Endodermal cell (in vitro differentiated cells): Measurements from ENCODE around the gene CD83. TPM values are rescaled to one million over a fixed set of nuclear protein-coding genes. Genes with fewer than 3 reads are reported as not detected.
A peak's percentile ranks its signal among the peaks of the same experiment; 100 is the strongest.

Experiments used
- DNase-seq: peaks from one replicate; pipeline ENCODE4 v3.0.0-alpha.2; 2017
- H3K27ac ChIP-seq: 2 replicates; pipeline ENCODE4 v1.5.1; 2013; ENCODE audit warnings: mild to moderate bottlenecking, low read depth, low read length, moderate library complexity
- H3K27me3 ChIP-seq: 2 replicates; pipeline ENCODE4 v1.6.1; 2013; ENCODE audit warnings: mild to moderate bottlenecking, low read length, moderate library complexity; ENCODE audit not compliant: insufficient read depth, control insufficient read depth, poor library complexity, severe bottlenecking
- H3K36me3 ChIP-seq: 2 replicates; pipeline ENCODE4 v1.7.0; 2013; ENCODE audit warnings: mild to moderate bottlenecking, low read length, moderate library complexity; ENCODE audit not compliant: control insufficient read depth, insufficient read depth
- H3K4me1 ChIP-seq: one replicate; pipeline ENCODE4 v1.7.0; 2013; ENCODE audit warnings: low read length; ENCODE audit not compliant: control insufficient read depth, insufficient read depth
- H3K4me3 ChIP-seq: 2 replicates; pipeline ENCODE4 v1.5.1; 2013; ENCODE audit warnings: mild to moderate bottlenecking, low read length, moderate library complexity
- H3K9ac ChIP-seq: 2 replicates; pipeline ENCODE4 v1.6.1; 2013; ENCODE audit warnings: mild to moderate bottlenecking, low read length, moderate library complexity; ENCODE audit not compliant: poor library complexity, severe bottlenecking; ENCODE audit errors: extremely low read depth
- H3K9me3 ChIP-seq: 2 replicates; pipeline ENCODE4 v1.6.1; 2013; ENCODE audit warnings: mild to moderate bottlenecking, low read length, moderate library complexity; ENCODE audit not compliant: control insufficient read depth
- H3K27ac Mint-ChIP-seq: 2 replicates; pipeline ENCODE4 v1.8.0; 2020; ENCODE audit warnings: mixed read lengths
- H3K27me3 Mint-ChIP-seq: 2 replicates; pipeline ENCODE4 v1.8.0; 2021; ENCODE audit warnings: mild to moderate bottlenecking, mixed read lengths; ENCODE audit not compliant: insufficient read depth
- H3K36me3 Mint-ChIP-seq: 2 replicates; pipeline ENCODE4 v1.8.0; 2020; ENCODE audit warnings: low read depth, mixed read lengths
- H3K4me1 Mint-ChIP-seq: 2 replicates; pipeline ENCODE4 v1.8.0; 2020; ENCODE audit warnings: mixed read lengths
- H3K4me3 Mint-ChIP-seq: 2 replicates; pipeline ENCODE4 v1.8.0; 2020; ENCODE audit warnings: mild to moderate bottlenecking, moderate library complexity, mixed read lengths
- H3K9me3 Mint-ChIP-seq: 2 replicates; pipeline ENCODE4 v1.8.0; 2020; ENCODE audit warnings: mild to moderate bottlenecking, mixed read lengths
- WGBS, 2 experiments: methylation state at CpG; one replicate each; pipeline versions ENCODE4 v1.1.5 to v1.1.7; 2013; ENCODE audit warnings: missing lambda C conversion rate in 2 of 2, mixed read lengths in 1 of 2; ENCODE audit not compliant: insufficient coverage in 1 of 2, insufficient read length in 1 of 2; 5-methylcytosine and 5-hydroxymethylcytosine counted together
- total RNA-seq, 2 donors: library from RNA; stranded (reverse); fragmentation: NEBNext Ultra II Directional in 1 of 2; extraction: Animal tissue kit (Norgen Biotek cat#: 25700) in 1 of 2; gene quantifications; 2 replicates in 1 of 2; 3 replicates in 1 of 2; pipeline ENCODE4 v1.2.1, GENCODE V29; 2021
- TF ChIP-seq, protein P1 (sequence below): fragments of 200-600 bp; sonication (generic); conservative IDR thresholded peaks from 2 replicates; pipeline ENCODE4 v1.5.0; 2021; ENCODE audit warnings: antibody characterized with exemption, mild to moderate bottlenecking

Gene CD83
- total RNA-seq, 2 donors from 2014 or later, result 2.8 to 7.0 TPM

GRCh38 chr6:14118446-14118845, 874 bp downstream of the CD83 start:
- H3K9me3 ChIP-seq, result no peaks in the 10 kb centered on the region
- H3K4me1 ChIP-seq, result no peaks in the 10 kb centered on the region
- peak overlapping the region; percentile 70 for H3K4me3 ChIP-seq
- Mint-ChIP-seq H3K27ac (no peak overlapping the region), H3K36me3 (no peaks in the 10 kb centered on the region), H3K27me3 (peaks cover 38% of the 10 kb centered on the region), H3K9me3 (no peaks in the 10 kb centered on the region), H3K4me3 (peak overlapping the region; percentile 84), H3K4me1 (peaks cover 6% of the 10 kb centered on the region)
- no peak overlapping the region for H3K27ac ChIP-seq
- no peaks in the 10 kb centered on the region for H3K36me3 ChIP-seq
- 80 to 95% methylated on average over 1 to 2 of the region's 2 CpGs for WGBS, 2 experiments
- peaks cover 15% of the 10 kb centered on the region for H3K27me3 ChIP-seq
- no peak overlapping the region for H3K9ac ChIP-seq
- DNase-seq, result no peak
- TF ChIP-seq, protein P1, sequence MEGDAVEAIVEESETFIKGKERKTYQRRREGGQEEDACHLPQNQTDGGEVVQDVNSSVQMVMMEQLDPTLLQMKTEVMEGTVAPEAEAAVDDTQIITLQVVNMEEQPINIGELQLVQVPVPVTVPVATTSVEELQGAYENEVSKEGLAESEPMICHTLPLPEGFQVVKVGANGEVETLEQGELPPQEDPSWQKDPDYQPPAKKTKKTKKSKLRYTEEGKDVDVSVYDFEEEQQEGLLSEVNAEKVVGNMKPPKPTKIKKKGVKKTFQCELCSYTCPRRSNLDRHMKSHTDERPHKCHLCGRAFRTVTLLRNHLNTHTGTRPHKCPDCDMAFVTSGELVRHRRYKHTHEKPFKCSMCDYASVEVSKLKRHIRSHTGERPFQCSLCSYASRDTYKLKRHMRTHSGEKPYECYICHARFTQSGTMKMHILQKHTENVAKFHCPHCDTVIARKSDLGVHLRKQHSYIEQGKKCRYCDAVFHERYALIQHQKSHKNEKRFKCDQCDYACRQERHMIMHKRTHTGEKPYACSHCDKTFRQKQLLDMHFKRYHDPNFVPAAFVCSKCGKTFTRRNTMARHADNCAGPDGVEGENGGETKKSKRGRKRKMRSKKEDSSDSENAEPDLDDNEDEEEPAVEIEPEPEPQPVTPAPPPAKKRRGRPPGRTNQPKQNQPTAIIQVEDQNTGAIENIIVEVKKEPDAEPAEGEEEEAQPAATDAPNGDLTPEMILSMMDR, result no peak

- Histone ChIP-seq H3K4me1 (no peaks in the 10 kb centered on the region), H3K9ac (no peak overlapping the region), H3K36me3 (no peaks in the 10 kb centered on the region), H3K27ac (no peak overlapping the region), H3K9me3 (no peaks in the 10 kb centered on the region), H3K4me3 (no peak overlapping the region), H3K27me3 (peaks cover 15% of the 10 kb centered on the region)
- no peaks in the 10 kb centered on the region for H3K9me3 Mint-ChIP-seq
- H3K27ac Mint-ChIP-seq, result no peak overlapping the region
- DNase-seq, result no peak
- TF ChIP-seq, protein P1, result no peak
- no peak overlapping the region for H3K4me3 Mint-ChIP-seq
- peaks cover 6% of the 10 kb centered on the region for H3K4me1 Mint-ChIP-seq
- H3K27me3 Mint-ChIP-seq, result peaks cover 37% of the 10 kb centered on the region
- H3K36me3 Mint-ChIP-seq, result no peaks in the 10 kb centered on the region
- 95% methylated on average over 5 to 7 of the region's 7 CpGs for WGBS, 2 experiments
These were observed 2.2 kb downstream of the CD83 start for GRCh38 chr6:14119784-14120183.

- DNase-seq, result no peak
- H3K27me3 ChIP-seq, result peaks cover 15% of the 10 kb centered on the region
- no peak overlapping the region for H3K4me3 Mint-ChIP-seq
- H3K36me3 ChIP-seq, result no peaks in the 10 kb centered on the region
- peaks cover 32% of the 10 kb centered on the region for H3K27me3 Mint-ChIP-seq
- H3K9ac ChIP-seq, result no peak overlapping the region
- peaks cover 6% of the 10 kb centered on the region for H3K4me1 Mint-ChIP-seq
- H3K36me3 Mint-ChIP-seq, result no peaks in the 10 kb centered on the region
- no peak overlapping the region for H3K27ac Mint-ChIP-seq
- H3K4me3 ChIP-seq, result no peak overlapping the region
- H3K4me1 ChIP-seq, result no peaks in the 10 kb centered on the region
- TF ChIP-seq, protein P1, result no peak
- no peak overlapping the region for H3K27ac ChIP-seq
- no peaks in the 10 kb centered on the region for H3K9me3 ChIP-seq
- no peaks in the 10 kb centered on the region for H3K9me3 Mint-ChIP-seq
- 91% methylated on average over 1 of the region's 1 CpG; no CpG with 5 or more reads in 1 of the 2 experiments for WGBS, 2 experiments
These were observed 3.0 kb downstream of the CD83 start for GRCh38 chr6:14120546-14120945.
